Measurements from ENCODE around the gene PIH1D1.

DNA sequence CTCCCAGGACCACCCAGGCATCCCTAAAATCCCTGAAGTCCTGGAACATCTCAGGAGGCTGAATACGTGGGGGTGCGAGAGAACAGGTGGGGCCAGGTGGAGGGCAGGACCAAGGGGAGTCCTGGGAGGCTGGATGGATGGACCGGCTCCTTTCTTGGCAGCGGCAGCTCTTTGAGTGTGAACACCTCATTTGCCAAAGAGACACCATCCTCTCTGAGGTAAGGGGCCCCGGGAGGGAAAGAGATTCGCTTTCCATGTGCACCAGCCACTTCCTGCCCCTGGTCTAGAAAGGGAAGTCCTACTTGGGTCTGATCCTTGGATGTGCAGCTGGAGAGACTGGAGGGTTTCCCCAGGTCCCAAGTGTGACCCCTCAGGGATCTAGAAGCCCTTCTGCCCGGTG lies 44.5 kb downstream of the PIH1D1 start:
- TF ChIP-seq EP300 (IDR thresholded peaks at IDR 0.05; ENCODE audit: borderline replicate concordance in 1 of 2, control insufficient read depth in 1 of 2, low read depth in 2 of 2, low read length in 2 of 2) = no peak
- TF ChIP-seq ESRRA (IDR thresholded peaks at IDR 0.05; ENCODE audit: low read length) = no peak
- TF ChIP-seq, protein P1, sequence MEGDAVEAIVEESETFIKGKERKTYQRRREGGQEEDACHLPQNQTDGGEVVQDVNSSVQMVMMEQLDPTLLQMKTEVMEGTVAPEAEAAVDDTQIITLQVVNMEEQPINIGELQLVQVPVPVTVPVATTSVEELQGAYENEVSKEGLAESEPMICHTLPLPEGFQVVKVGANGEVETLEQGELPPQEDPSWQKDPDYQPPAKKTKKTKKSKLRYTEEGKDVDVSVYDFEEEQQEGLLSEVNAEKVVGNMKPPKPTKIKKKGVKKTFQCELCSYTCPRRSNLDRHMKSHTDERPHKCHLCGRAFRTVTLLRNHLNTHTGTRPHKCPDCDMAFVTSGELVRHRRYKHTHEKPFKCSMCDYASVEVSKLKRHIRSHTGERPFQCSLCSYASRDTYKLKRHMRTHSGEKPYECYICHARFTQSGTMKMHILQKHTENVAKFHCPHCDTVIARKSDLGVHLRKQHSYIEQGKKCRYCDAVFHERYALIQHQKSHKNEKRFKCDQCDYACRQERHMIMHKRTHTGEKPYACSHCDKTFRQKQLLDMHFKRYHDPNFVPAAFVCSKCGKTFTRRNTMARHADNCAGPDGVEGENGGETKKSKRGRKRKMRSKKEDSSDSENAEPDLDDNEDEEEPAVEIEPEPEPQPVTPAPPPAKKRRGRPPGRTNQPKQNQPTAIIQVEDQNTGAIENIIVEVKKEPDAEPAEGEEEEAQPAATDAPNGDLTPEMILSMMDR (IDR thresholded peaks at IDR 0.05 in 2 of 3, conservative IDR thresholded peaks at IDR 0.05 in 1 of 3; ENCODE audit: control insufficient read depth in 2 of 3, extremely low read depth in 1 of 3, insufficient read depth in 1 of 3, low read depth in 3 of 3, low read length in 3 of 3) = no peak
- TF ChIP-seq CBFB (IDR thresholded peaks at IDR 0.05; ENCODE audit: low read depth) = no peak
- TF ChIP-seq RFX5 (IDR thresholded peaks at IDR 0.05; ENCODE audit: low read depth, low read length) = no peak
- no peak for TF ChIP-seq SP1 (IDR thresholded peaks at IDR 0.05; ENCODE audit: low read depth, low read length)
- TF ChIP-seq, protein P2, sequence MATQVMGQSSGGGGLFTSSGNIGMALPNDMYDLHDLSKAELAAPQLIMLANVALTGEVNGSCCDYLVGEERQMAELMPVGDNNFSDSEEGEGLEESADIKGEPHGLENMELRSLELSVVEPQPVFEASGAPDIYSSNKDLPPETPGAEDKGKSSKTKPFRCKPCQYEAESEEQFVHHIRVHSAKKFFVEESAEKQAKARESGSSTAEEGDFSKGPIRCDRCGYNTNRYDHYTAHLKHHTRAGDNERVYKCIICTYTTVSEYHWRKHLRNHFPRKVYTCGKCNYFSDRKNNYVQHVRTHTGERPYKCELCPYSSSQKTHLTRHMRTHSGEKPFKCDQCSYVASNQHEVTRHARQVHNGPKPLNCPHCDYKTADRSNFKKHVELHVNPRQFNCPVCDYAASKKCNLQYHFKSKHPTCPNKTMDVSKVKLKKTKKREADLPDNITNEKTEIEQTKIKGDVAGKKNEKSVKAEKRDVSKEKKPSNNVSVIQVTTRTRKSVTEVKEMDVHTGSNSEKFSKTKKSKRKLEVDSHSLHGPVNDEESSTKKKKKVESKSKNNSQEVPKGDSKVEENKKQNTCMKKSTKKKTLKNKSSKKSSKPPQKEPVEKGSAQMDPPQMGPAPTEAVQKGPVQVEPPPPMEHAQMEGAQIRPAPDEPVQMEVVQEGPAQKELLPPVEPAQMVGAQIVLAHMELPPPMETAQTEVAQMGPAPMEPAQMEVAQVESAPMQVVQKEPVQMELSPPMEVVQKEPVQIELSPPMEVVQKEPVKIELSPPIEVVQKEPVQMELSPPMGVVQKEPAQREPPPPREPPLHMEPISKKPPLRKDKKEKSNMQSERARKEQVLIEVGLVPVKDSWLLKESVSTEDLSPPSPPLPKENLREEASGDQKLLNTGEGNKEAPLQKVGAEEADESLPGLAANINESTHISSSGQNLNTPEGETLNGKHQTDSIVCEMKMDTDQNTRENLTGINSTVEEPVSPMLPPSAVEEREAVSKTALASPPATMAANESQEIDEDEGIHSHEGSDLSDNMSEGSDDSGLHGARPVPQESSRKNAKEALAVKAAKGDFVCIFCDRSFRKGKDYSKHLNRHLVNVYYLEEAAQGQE (IDR thresholded peaks at IDR 0.05; ENCODE audit: low read depth, low read length) = no peak
- TF ChIP-seq HCFC1 (IDR thresholded peaks at IDR 0.05; ENCODE audit: low read length) = no peak
- no peak for TF ChIP-seq CBX5 (IDR thresholded peaks at IDR 0.05; ENCODE audit: low read depth)
